Measurements from ENCODE around the gene UNC45A. TPM values are rescaled to one million over a fixed set of nuclear protein-coding genes. Genes with fewer than 3 reads are reported as not detected.

Gene UNC45A
- total and polyA plus RNA-seq, 2 of the 8 experiments (the other 6 are each of a cell fraction or from before 2014, with no cell fraction given) = 74.1 to 84.2 TPM

DNA sequence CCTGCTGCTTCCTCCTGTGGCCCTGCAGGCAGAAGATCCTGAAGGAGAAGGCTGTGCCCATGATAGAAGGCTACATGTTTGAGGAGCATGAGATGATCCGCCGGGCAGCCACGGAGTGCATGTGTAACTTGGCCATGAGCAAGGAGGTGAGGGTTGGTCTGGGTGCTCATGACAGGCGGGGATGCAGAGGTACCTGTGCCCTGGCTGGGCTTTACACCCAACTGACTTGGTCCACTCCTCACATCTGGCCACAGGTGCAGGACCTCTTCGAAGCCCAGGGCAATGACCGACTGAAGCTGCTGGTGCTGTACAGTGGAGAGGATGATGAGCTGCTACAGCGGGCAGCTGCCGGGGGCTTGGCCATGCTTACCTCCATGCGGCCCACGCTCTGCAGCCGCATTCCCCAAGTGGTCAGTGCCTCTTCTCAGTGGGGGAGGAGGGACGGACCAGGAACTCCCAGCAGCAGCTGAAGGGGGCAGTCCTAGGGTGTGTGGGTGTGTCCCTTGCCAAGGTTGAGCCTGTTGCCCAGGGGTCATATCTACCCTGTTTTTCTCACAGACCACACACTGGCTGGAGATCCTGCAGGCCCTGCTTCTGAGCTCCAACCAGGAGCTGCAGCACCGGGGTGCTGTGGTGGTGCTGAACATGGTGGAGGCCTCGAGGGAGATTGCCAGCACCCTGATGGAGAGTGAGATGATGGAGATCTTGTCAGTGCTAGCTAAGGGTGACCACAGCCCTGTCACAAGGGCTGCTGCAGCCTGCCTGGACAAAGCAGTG, 18.0 kb downstream of the UNC45A start:
- FAIRE-seq = no peak
- TF ChIP-seq JUND (IDR thresholded peaks at IDR 0.05; ENCODE audit: low read length) (no peak), TAF1 (IDR thresholded peaks at IDR 0.05; ENCODE audit: low read depth, low read length) (no peak)
- Histone ChIP-seq H3K23ac (ENCODE audit: insufficient read length) (no peak overlapping the region), H4K20me1 (replicated peaks in 1 of 2; ENCODE audit: control insufficient read depth in 1 of 2, insufficient read depth in 2 of 2, low read length in 2 of 2) (peaks cover 0 to 5% of the 10 kb centered on the region in 2 experiments), H3K4me1 (replicated peaks in 1 of 4; ENCODE audit: control insufficient read depth in 3 of 4, insufficient read depth in 4 of 4, low read length in 3 of 4) (peaks cover 0 to 15% (median 8%) of the 10 kb centered on the region in 4 experiments; a peak in 6 of 7 replicates), H3K4me3 (ENCODE audit: extremely low read depth in 1 of 4, insufficient read depth in 2 of 4, low read depth in 3 of 4, low read length in 4 of 4) (no peak overlapping the region), H3K79me1 (ENCODE audit: low read depth, low read length) (peaks cover 3% of the 10 kb centered on the region; the same call in 1 of the 2 replicates), H2BK5ac (ENCODE audit: low read depth, low read length) (no peak overlapping the region), H2AK5ac (ENCODE audit: low read depth, low read length) (no peak overlapping the region), H2BK12ac (ENCODE audit: low read depth, low read length) (no peak overlapping the region), H4K8ac (ENCODE audit: extremely low read depth, insufficient read depth, low read length) (no peak overlapping the region), H3K27me3 (replicated peaks in 1 of 4; ENCODE audit: control insufficient read depth in 3 of 4, extremely low read depth in 1 of 4, insufficient read depth in 3 of 4, low read length in 3 of 4) (no peaks in the 10 kb centered on the region), H3K23me2 (ENCODE audit: low read depth, low read length) (peaks cover 14% of the 10 kb centered on the region; the same call in 1 of the 2 replicates), H2BK15ac (ENCODE audit: low read length) (no peak overlapping the region), H3K56ac (replicated peaks; ENCODE audit: insufficient read length, low read depth, low read length) (no peak overlapping the region), H3K4ac (replicated peaks; ENCODE audit: insufficient read length, low read depth, low read length) (no peak overlapping the region), H4K5ac (ENCODE audit: insufficient read length, low read depth, low read length) (no peak overlapping the region), H2AFZ (ENCODE audit: low read length) (no peak overlapping the region), H3K27ac (ENCODE audit: low read depth, low read length) (no peak overlapping the region), H3K9me3 (ENCODE audit: insufficient read depth in 2 of 2, low read depth in 1 of 2, low read length in 1 of 2) (no peaks in the 10 kb centered on the region), H2BK20ac (ENCODE audit: low read length) (no peak overlapping the region), H4K91ac (replicated peaks; ENCODE audit: insufficient read length, low read length) (no peak overlapping the region), H3K9ac (replicated peaks in 1 of 4; ENCODE audit: extremely low read depth in 1 of 4, low read depth in 3 of 4, low read length in 3 of 4) (no peak overlapping the region; a peak in 1 of 7 replicates), H3K79me2 (ENCODE audit: control insufficient read depth in 1 of 2, insufficient read depth in 2 of 2, low read length in 2 of 2) (no peaks in the 10 kb centered on the region), H2BK120ac (replicated peaks; ENCODE audit: low read depth, low read length) (no peak overlapping the region), H3K36me3 (ENCODE audit: control insufficient read depth in 2 of 4, insufficient read depth in 4 of 4, low read length in 3 of 4) (peaks cover 8 to 43% (median 30%) of the 10 kb centered on the region in 4 experiments), H3K18ac (ENCODE audit: extremely low read depth, low read length) (no peak overlapping the region), H3K4me2 (ENCODE audit: insufficient read depth in 1 of 2, low read depth in 2 of 2, low read length in 2 of 2) (no peak overlapping the region), H3K14ac (ENCODE audit: insufficient read length) (no peak overlapping the region)
- 94% methylated on average over 14 of the region's 14 CpGs; no CpG with 5 or more reads in 1 of the 2 experiments for WGBS, 2 experiments (ENCODE audit: extremely low coverage in 1 of 2, insufficient coverage in 1 of 2, insufficient read length in 1 of 2, insufficient replicate concordance in 2 of 2, low coverage in 1 of 2, low lambda C conversion rate in 2 of 2, missing lambda C conversion rate in 1 of 2)
- no peak for DNase-seq (ENCODE audit: low read depth in 1 of 2, low spot score in 2 of 2)
- ChIA-PET POLR2A (ENCODE audit: partially characterized antibody) (interaction anchor here (0.6 to 2.7 kb wide), 5 partner anchors 10 to 74 kb away, joined by 3 to 14 read pairs (median 9); partner anchors contain the start of genes HDDC3, PRC1 and UNC45A), CTCF (ENCODE audit: partially characterized antibody) (interaction anchor here (0.7 to 19.2 kb wide), 7 partner anchors 9 to 1018 kb away, joined by 3 to 306 read pairs (median 5); partner anchors contain the start of genes HDDC3 and UNC45A)
